Thymus (tissue), 11 donors: ENCODE data around the gene SLC49A4. TPM values are rescaled to one million over a fixed set of nuclear protein-coding genes. Genes with fewer than 3 reads are reported as not detected.

ENCODE experiments used
- DNase-seq, 9 donors: peaks; one replicate each; pipeline ENCODE4 v3.0.0-alpha.2; 2013; ENCODE audit warnings: low spot score in 9 of 9, low read depth in 6 of 9, missing footprints in 1 of 9
- H3K27ac ChIP-seq, 2 donors: one replicate each; pipeline ENCODE4 v1.5.1; 2013; ENCODE audit warnings: control low read depth in 1 of 2, low read depth in 1 of 2, low read length in 1 of 2, mild to moderate bottlenecking in 1 of 2, moderate library complexity in 1 of 2
- H3K27me3 ChIP-seq, 2 donors: one replicate each; pipeline ENCODE4 v1.5.1; 2013; ENCODE audit warnings: low read length in 1 of 2; ENCODE audit not compliant: control insufficient read depth in 2 of 2, insufficient read depth in 1 of 2
- H3K36me3 ChIP-seq, 2 donors: one replicate each; pipeline ENCODE4 v1.5.1; 2013; ENCODE audit warnings: low read length in 1 of 2, mild to moderate bottlenecking in 1 of 2, moderate library complexity in 1 of 2; ENCODE audit not compliant: control insufficient read depth in 2 of 2, insufficient read depth in 2 of 2
- H3K4me1 ChIP-seq, 2 donors: one replicate each; pipeline ENCODE4 v1.5.1; 2013; ENCODE audit warnings: low read length in 2 of 2; ENCODE audit not compliant: control insufficient read depth in 2 of 2, insufficient read depth in 2 of 2
- H3K4me3 ChIP-seq, 2 donors: one replicate each; pipeline ENCODE4 v1.5.1; 2013; ENCODE audit warnings: low read length in 2 of 2, control low read depth in 1 of 2, mild to moderate bottlenecking in 1 of 2
- H3K9me3 ChIP-seq, 2 donors: one replicate each; pipeline ENCODE4 v1.5.1; 2013; ENCODE audit warnings: low read length in 1 of 2, mild to moderate bottlenecking in 1 of 2; ENCODE audit not compliant: control insufficient read depth in 2 of 2, insufficient read depth in 1 of 2
- WGBS: extraction: QIAGEN DNeasy Blood & Tissue Kit; methylation state at CpG from one replicate; pipeline ENCODE4 v1.1.7; 2013; 5-methylcytosine and 5-hydroxymethylcytosine counted together
- polyA plus RNA-seq: library from polyadenylated mRNA; stranded (reverse); fragments of 200-250 nt; gene quantifications from one replicate; pipeline ENCODE4 v1.2.3, GENCODE V29; 2013
- total RNA-seq: library from RNA; stranded (reverse); fragments of 120-200 nt; gene quantifications from one replicate; pipeline ENCODE4 v1.2.4, GENCODE V29; 2013
- donor health status: healthy.

SLC49A4 gene
- total and polyA plus RNA-seq, 2 donors = 3.3 to 5.9 TPM

- no peak overlapping the region for H3K27ac ChIP-seq
- H3K36me3 ChIP-seq = no peaks in the 10 kb centered on the region
- no peaks in the 10 kb centered on the region for H3K9me3 ChIP-seq
- 98% methylated on average over 4 of the region's 4 CpGs for WGBS
- peaks cover 25 to 63% of the 10 kb centered on the region in 2 donors for H3K27me3 ChIP-seq
- H3K4me3 ChIP-seq = no peak overlapping the region
- H3K4me1 ChIP-seq = peaks cover 23 to 28% of the 10 kb centered on the region in 2 donors
- DNase-seq = no peak
Measured at GRCh38 chr3:122917412-122917811, 122.5 kb downstream of the SLC49A4 start.

GRCh38 chr3:122918576-122919290 lies 123.9 kb downstream of the SLC49A4 start:
- no peaks in the 10 kb centered on the region for H3K36me3 ChIP-seq
- WGBS = 93% methylated on average over 5 of the region's 5 CpGs

GRCh38 chr3:122919291-122919610 lies 124.4 kb downstream of the SLC49A4 start:
- peaks cover 21 to 63% of the 10 kb centered on the region in 2 donors for H3K27me3 ChIP-seq
- no peak for DNase-seq
- WGBS = 90% methylated on average over 3 of the region's 3 CpGs
- peaks cover 23 to 26% of the 10 kb centered on the region in 2 donors for H3K4me1 ChIP-seq
- H3K4me3 ChIP-seq = no peak overlapping the region
- no peaks in the 10 kb centered on the region for H3K9me3 ChIP-seq
- no peaks in the 10 kb centered on the region for H3K36me3 ChIP-seq
- no peak overlapping the region for H3K27ac ChIP-seq

More at GRCh38 chr3:122918576-122919290, 123.9 kb downstream of the SLC49A4 start:
- Histone ChIP-seq H3K4me3 (no peak overlapping the region), H3K27me3 (peaks cover 25 to 63% of the 10 kb centered on the region in 2 donors), H3K27ac (no peak overlapping the region), H3K4me1 (peaks cover 23 to 26% of the 10 kb centered on the region in 2 donors), H3K9me3 (no peaks in the 10 kb centered on the region)
- no peak for DNase-seq

GRCh38 chr3:122920986-122921385 lies 126.1 kb downstream of the SLC49A4 start:
- Histone ChIP-seq H3K27ac (no peak overlapping the region), H3K36me3 (no peaks in the 10 kb centered on the region), H3K27me3 (peaks cover 21 to 62% of the 10 kb centered on the region in 2 donors), H3K4me3 (no peak overlapping the region), H3K9me3 (no peaks in the 10 kb centered on the region), H3K4me1 (peaks cover 17 to 19% of the 10 kb centered on the region in 2 donors)
- WGBS = 89% methylated on average over 6 of the region's 6 CpGs
- DNase-seq = no peak

GRCh38 chr3:122921791-122922651 lies 127.2 kb downstream of the SLC49A4 start:
- Histone ChIP-seq H3K27me3 (peaks cover 21 to 66% of the 10 kb centered on the region in 2 donors), H3K4me1 (peaks cover 7 to 8% of the 10 kb centered on the region in 2 donors), H3K27ac (no peak overlapping the region), H3K9me3 (no peaks in the 10 kb centered on the region), H3K36me3 (no peaks in the 10 kb centered on the region), H3K4me3 (peak overlapping the region in 1 of 2 donors; percentile 10)
- peak in 6 of 9 donors; percentile 11 to 59 (median 26) for DNase-seq
- WGBS = 9% methylated on average over 68 of the region's 68 CpGs

- WGBS = 89% methylated on average over 6 of the region's 6 CpGs
- DNase-seq = no peak
- no peaks in the 10 kb centered on the region for H3K36me3 ChIP-seq
- no peak overlapping the region for H3K4me3 ChIP-seq
- H3K27ac ChIP-seq = no peak overlapping the region
- H3K9me3 ChIP-seq = no peaks in the 10 kb centered on the region
- peaks cover 6% of the 10 kb centered on the region in 2 donors for H3K4me1 ChIP-seq
- peaks cover 21 to 64% of the 10 kb centered on the region in 2 donors for H3K27me3 ChIP-seq
Measured at GRCh38 chr3:122923611-122924010, 128.7 kb downstream of the SLC49A4 start.

- no peaks in the 10 kb centered on the region for H3K36me3 ChIP-seq
- WGBS = 83% methylated on average over 2 of the region's 2 CpGs
- H3K4me3 ChIP-seq = no peak overlapping the region
- no peak for DNase-seq
- H3K9me3 ChIP-seq = no peaks in the 10 kb centered on the region
- H3K27ac ChIP-seq = no peak overlapping the region
- peaks cover 6% of the 10 kb centered on the region in 2 donors for H3K4me1 ChIP-seq
- peaks cover 21 to 67% of the 10 kb centered on the region in 2 donors for H3K27me3 ChIP-seq
Measured at GRCh38 chr3:122924056-122924455, 129.2 kb downstream of the SLC49A4 start.

- no peak for DNase-seq
- no peaks in the 10 kb centered on the region for H3K36me3 ChIP-seq
- peaks cover 21 to 57% of the 10 kb centered on the region in 2 donors for H3K27me3 ChIP-seq
- H3K4me1 ChIP-seq = peaks cover 6% of the 10 kb centered on the region in 2 donors
- WGBS = 91% methylated on average over 1 of the region's 1 CpG
- no peaks in the 10 kb centered on the region for H3K9me3 ChIP-seq
- H3K27ac ChIP-seq = no peak overlapping the region
- H3K4me3 ChIP-seq = no peak overlapping the region
Measured at GRCh38 chr3:122925756-122926155, 130.9 kb downstream of the SLC49A4 start.

GRCh38 chr3:122926322-122926721 lies 131.5 kb downstream of the SLC49A4 start:
- no peaks in the 10 kb centered on the region for H3K36me3 ChIP-seq
- DNase-seq = no peak
- no peak overlapping the region for H3K4me3 ChIP-seq
- H3K27me3 ChIP-seq = peaks cover 21 to 51% of the 10 kb centered on the region in 2 donors
- H3K4me1 ChIP-seq = peaks cover 6% of the 10 kb centered on the region in 2 donors
- H3K9me3 ChIP-seq = no peaks in the 10 kb centered on the region
- 97% methylated on average over 20 of the region's 20 CpGs for WGBS
- no peak overlapping the region for H3K27ac ChIP-seq
